LNCaP clone FGC (cell line): ENCODE results near the gene RFPL3.
A peak's percentile ranks its signal among the peaks of the same experiment; 100 is the strongest.

Experiments used
- DNase-seq: peaks from one replicate; pipeline ENCODE4 v3.0.0-alpha.2; 2011; ENCODE audit warnings: low read depth
- H3K4me3 ChIP-seq: 2 replicates; pipeline ENCODE4 v1.5.1; 2011; ENCODE audit warnings: mild to moderate bottlenecking, low read depth, low read length, control low read depth
- TF ChIP-seq, protein P1 (sequence below): IDR thresholded peaks from 2 replicates; pipeline ENCODE4 v1.5.1; 2012; ENCODE audit warnings: mild to moderate bottlenecking; ENCODE audit not compliant: control insufficient read depth, insufficient read depth; ENCODE audit errors: extremely low read depth

RFPL3 gene

GRCh38 chr22:32364210-32364609 lies 6.5 kb downstream of the RFPL3 start:
- DNase-seq: no peak
- TF ChIP-seq, protein P1, sequence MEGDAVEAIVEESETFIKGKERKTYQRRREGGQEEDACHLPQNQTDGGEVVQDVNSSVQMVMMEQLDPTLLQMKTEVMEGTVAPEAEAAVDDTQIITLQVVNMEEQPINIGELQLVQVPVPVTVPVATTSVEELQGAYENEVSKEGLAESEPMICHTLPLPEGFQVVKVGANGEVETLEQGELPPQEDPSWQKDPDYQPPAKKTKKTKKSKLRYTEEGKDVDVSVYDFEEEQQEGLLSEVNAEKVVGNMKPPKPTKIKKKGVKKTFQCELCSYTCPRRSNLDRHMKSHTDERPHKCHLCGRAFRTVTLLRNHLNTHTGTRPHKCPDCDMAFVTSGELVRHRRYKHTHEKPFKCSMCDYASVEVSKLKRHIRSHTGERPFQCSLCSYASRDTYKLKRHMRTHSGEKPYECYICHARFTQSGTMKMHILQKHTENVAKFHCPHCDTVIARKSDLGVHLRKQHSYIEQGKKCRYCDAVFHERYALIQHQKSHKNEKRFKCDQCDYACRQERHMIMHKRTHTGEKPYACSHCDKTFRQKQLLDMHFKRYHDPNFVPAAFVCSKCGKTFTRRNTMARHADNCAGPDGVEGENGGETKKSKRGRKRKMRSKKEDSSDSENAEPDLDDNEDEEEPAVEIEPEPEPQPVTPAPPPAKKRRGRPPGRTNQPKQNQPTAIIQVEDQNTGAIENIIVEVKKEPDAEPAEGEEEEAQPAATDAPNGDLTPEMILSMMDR: no peak

GRCh38 chr22:32375678-32376450 lies 18.2 kb downstream of the RFPL3 start:
- TF ChIP-seq, protein P1: no peak
- H3K4me3 ChIP-seq: no peak overlapping the region
- no peak for DNase-seq

More at GRCh38 chr22:32364210-32364609, 6.5 kb downstream of the RFPL3 start:
- no peak overlapping the region for H3K4me3 ChIP-seq

- H3K4me3 ChIP-seq: no peak overlapping the region
- DNase-seq: no peak
- TF ChIP-seq, protein P1: no peak
Measured at GRCh38 chr22:32376681-32377080, 19.0 kb downstream of the RFPL3 start.

GRCh38 chr22:32378707-32379272 lies 21.1 kb downstream of the RFPL3 start:
- TF ChIP-seq, protein P1: peak; percentile 81
- H3K4me3 ChIP-seq: no peak overlapping the region
- DNase-seq: no peak

- TF ChIP-seq, protein P1: no peak
- DNase-seq: peak; percentile 8
Measured at GRCh38 chr22:32380991-32381390, 23.3 kb downstream of the RFPL3 start.

GRCh38 chr22:32385681-32386080 lies 28.0 kb downstream of the RFPL3 start:
- H3K4me3 ChIP-seq: no peak overlapping the region
- DNase-seq: no peak
- TF ChIP-seq, protein P1: no peak

More at GRCh38 chr22:32380991-32381390, 23.3 kb downstream of the RFPL3 start:
- H3K4me3 ChIP-seq: no peak overlapping the region
